Nephron (organoid): ENCODE results near the gene RIBC2.

Experiments
- H3K27ac Mint-ChIP-seq, 3 experiments: 2 replicates each; pipeline ENCODE4 v1.8.0; 2020; ENCODE audit warnings: mixed read lengths in 3 of 3, mild to moderate bottlenecking in 2 of 3, moderate library complexity in 1 of 3
- H3K27me3 Mint-ChIP-seq: 2 replicates; pipeline ENCODE4 v1.8.0; 2021; ENCODE audit warnings: low read depth, mild to moderate bottlenecking, moderate library complexity, mixed read lengths
- H3K36me3 Mint-ChIP-seq: 2 replicates; pipeline ENCODE4 v1.8.0; 2020; ENCODE audit warnings: low read depth, mixed read lengths
- H3K4me1 Mint-ChIP-seq: 2 replicates; pipeline ENCODE4 v1.8.0; 2020; ENCODE audit warnings: mixed read lengths
- H3K4me3 Mint-ChIP-seq, 3 experiments: 2 replicates each; pipeline ENCODE4 v1.8.0; 2020; ENCODE audit warnings: mild to moderate bottlenecking in 3 of 3, mixed read lengths in 3 of 3, moderate library complexity in 2 of 3
- H3K9me3 Mint-ChIP-seq: 2 replicates; pipeline ENCODE4 v1.8.0; 2020; ENCODE audit warnings: mixed read lengths
- TF ChIP-seq, protein P1 (sequence below), 3 experiments: fragments of 200-600 bp; sonication (generic); IDR thresholded peaks; one replicate each; pipeline ENCODE4 v1.5.0; 2021; ENCODE audit warnings: antibody characterized with exemption in 3 of 3; ENCODE audit not compliant: unreplicated experiment in 3 of 3

RIBC2 gene

DNA sequence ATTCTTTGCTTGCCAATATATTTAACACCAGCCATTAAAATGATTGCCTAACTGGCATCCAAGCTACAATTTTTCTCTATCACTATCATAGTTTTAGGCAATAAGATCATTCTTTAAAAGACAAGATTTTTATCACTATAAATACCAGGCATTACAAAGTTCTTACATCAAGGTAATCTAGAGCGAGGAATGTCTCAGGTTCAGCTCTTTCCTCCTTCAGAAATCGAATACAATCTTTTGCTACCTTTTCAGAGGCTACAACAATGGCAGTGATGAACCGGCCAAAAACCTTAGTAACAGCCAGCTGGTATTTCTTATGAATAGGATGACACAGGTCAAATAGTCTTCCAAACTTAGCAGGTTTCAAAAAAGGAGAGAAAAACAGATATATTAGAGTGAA lies 23.9 kb upstream of the RIBC2 start:
- Mint-ChIP-seq H3K4me1 (no peaks in the 10 kb centered on the region), H3K36me3 (no peaks in the 10 kb centered on the region), H3K4me3 (no peak overlapping the region), H3K9me3 (no peaks in the 10 kb centered on the region), H3K27ac (no peak overlapping the region), H3K27me3 (no peaks in the 10 kb centered on the region)
- TF ChIP-seq, protein P1, sequence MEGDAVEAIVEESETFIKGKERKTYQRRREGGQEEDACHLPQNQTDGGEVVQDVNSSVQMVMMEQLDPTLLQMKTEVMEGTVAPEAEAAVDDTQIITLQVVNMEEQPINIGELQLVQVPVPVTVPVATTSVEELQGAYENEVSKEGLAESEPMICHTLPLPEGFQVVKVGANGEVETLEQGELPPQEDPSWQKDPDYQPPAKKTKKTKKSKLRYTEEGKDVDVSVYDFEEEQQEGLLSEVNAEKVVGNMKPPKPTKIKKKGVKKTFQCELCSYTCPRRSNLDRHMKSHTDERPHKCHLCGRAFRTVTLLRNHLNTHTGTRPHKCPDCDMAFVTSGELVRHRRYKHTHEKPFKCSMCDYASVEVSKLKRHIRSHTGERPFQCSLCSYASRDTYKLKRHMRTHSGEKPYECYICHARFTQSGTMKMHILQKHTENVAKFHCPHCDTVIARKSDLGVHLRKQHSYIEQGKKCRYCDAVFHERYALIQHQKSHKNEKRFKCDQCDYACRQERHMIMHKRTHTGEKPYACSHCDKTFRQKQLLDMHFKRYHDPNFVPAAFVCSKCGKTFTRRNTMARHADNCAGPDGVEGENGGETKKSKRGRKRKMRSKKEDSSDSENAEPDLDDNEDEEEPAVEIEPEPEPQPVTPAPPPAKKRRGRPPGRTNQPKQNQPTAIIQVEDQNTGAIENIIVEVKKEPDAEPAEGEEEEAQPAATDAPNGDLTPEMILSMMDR (IDR thresholded peaks at IDR 0.05; ENCODE audit: unreplicated experiment in 3 of 3) = no peak

DNA sequence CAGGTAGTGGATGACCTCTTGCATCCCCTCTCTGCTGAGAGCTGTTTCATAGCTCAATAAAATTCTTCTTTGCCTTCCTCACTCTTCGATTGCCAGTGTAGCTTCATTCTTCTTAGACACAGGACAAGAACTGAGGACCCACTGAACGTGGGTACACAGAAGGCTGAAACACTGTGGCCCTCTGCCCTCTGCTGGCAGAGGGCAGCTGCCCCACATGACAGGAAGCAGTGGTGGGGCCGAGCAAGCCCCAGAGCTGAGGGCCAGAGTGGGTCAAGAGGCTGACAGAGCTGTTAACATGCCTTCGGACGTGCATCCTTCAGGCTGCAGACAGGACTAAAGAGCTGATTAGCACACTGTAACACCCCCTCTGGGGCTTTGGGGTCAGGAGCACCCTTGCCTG lies 15.7 kb upstream of the RIBC2 start:
- TF ChIP-seq, protein P1 (IDR thresholded peaks at IDR 0.05; ENCODE audit: unreplicated experiment in 3 of 3) = no peak
- no peak overlapping the region for H3K4me3 Mint-ChIP-seq
- H3K27ac Mint-ChIP-seq = peak overlapping the region; percentile 6 to 79 (median 42)
- peaks cover 18% of the 10 kb centered on the region for H3K4me1 Mint-ChIP-seq
- H3K9me3 Mint-ChIP-seq = no peaks in the 10 kb centered on the region
- H3K36me3 Mint-ChIP-seq = no peaks in the 10 kb centered on the region
- peaks cover 6% of the 10 kb centered on the region for H3K27me3 Mint-ChIP-seq

DNA sequence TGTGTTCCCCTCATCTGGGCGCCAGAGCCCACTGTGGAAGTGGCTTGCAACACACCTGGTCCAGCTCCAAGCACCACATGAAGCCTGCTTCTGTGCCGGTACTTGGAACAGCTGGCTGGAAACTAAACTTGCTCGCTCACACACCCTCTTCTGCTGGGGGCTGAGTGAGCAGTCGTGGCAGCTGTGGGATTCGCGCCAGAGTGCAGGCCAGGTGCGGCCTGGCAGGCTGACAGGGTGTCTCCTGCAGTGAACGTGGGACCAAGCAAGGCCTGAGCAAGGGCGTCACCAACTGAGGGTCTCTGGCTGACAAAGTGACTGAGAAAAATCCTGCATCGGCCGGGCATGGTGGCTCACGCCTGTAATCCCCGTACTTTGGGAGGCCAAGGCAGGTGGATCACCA lies 15.3 kb upstream of the RIBC2 start:
- H3K27me3 Mint-ChIP-seq = peaks cover 6% of the 10 kb centered on the region
- TF ChIP-seq, protein P1 (IDR thresholded peaks at IDR 0.05; ENCODE audit: unreplicated experiment in 3 of 3) = no peak
- no peak overlapping the region for H3K27ac Mint-ChIP-seq
- no peak overlapping the region for H3K4me3 Mint-ChIP-seq
- no peaks in the 10 kb centered on the region for H3K9me3 Mint-ChIP-seq
- peaks cover 18% of the 10 kb centered on the region for H3K4me1 Mint-ChIP-seq
- no peaks in the 10 kb centered on the region for H3K36me3 Mint-ChIP-seq

DNA sequence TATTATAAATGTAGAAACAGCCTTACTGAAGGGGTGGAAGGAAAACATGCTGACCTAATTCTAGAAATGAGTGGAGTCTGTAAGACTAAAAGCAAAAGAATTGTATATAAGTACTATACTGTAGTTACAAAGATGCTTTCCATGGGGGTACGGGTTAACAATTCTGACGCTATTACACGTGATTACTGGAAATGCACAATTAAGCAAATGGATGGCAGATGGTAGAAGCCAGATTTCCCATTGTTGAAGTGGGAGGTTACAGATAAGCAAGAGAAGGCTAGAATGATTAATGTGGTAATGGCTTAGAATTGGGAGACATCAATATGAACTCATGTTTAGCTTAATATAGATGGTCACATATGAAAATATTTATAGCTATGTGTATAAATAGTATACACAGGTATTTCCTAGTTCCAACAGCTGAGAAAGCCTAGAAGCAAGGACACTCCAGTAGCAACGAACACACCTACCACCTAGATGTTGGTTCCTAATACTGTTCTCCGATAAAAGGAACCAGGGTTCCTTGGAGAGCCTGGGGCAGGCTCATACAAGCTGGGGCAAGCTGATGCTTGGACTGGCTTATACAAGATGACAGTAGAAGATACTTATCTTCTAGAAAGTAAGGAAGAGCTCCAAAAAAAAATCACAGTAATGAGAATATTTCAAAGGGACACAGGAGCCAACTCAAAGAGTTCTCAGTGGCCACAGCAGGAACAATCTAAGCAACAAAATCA lies 13.6 kb upstream of the RIBC2 start:
- H3K4me3 Mint-ChIP-seq = no peak overlapping the region
- no peaks in the 10 kb centered on the region for H3K36me3 Mint-ChIP-seq
- TF ChIP-seq, protein P1 (IDR thresholded peaks at IDR 0.05; ENCODE audit: unreplicated experiment in 3 of 3) = no peak
- no peaks in the 10 kb centered on the region for H3K9me3 Mint-ChIP-seq
- H3K27me3 Mint-ChIP-seq = peaks cover 6% of the 10 kb centered on the region
- peaks cover 18% of the 10 kb centered on the region for H3K4me1 Mint-ChIP-seq
- no peak overlapping the region for H3K27ac Mint-ChIP-seq

DNA sequence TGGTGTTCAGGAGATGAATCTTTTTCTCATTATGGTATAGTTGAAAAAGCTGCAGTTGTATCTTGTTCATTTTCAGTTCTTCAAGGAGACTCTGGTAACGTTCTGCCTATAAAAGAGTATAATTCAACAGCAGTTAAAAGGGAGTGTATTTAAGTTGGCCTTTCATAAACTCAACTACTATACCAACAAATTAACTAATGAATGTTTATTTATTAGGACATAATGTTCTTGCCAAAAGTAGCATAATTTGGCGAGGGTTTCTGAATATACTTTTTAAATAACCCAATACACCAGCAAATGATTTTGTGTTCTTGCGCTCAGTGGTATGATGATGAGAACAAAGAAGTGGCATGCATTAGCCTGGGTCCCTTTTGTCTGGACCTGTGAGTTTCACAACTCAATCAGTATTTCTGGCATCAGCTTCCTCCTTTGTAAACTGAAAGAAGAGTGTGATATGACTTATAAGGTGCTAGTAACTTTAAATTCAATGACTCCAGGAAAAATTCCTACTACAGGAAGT lies 11.0 kb upstream of the RIBC2 start:
- TF ChIP-seq, protein P1 (IDR thresholded peaks at IDR 0.05; ENCODE audit: unreplicated experiment in 3 of 3) = no peak
- Mint-ChIP-seq H3K27me3 (peaks cover 6% of the 10 kb centered on the region), H3K27ac (no peak overlapping the region), H3K4me1 (peaks cover 13% of the 10 kb centered on the region), H3K9me3 (no peaks in the 10 kb centered on the region), H3K36me3 (no peaks in the 10 kb centered on the region), H3K4me3 (no peak overlapping the region)

DNA sequence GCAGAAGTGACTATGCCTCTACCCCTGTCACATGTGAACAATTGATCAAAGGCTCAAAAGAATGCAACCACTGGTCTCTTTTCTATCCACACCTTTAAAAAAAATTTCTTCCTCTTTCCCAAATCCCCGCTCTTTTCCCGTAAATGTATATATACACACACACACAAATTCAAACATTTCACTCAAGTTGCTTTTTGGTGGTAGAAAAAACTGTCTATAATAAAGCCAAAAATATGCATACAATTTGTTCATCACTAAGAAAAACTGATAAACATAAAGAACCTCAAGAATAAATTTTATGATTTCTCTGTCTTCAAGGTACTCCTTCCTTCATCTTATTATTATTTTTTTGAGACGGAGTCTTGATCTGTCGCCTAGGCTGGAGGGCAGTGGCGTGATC lies 5.7 kb upstream of the RIBC2 start:
- H3K27me3 Mint-ChIP-seq = no peaks in the 10 kb centered on the region
- no peaks in the 10 kb centered on the region for H3K4me1 Mint-ChIP-seq
- H3K36me3 Mint-ChIP-seq = no peaks in the 10 kb centered on the region
- TF ChIP-seq, protein P1 (IDR thresholded peaks at IDR 0.05; ENCODE audit: unreplicated experiment in 3 of 3) = no peak
- no peak overlapping the region for H3K4me3 Mint-ChIP-seq
- H3K9me3 Mint-ChIP-seq = no peaks in the 10 kb centered on the region
- H3K27ac Mint-ChIP-seq = no peak overlapping the region
